Inflammatory macrophage (primary cell): ENCODE results near the gene SLC16A12.
"Not testable (repeated sequence)": the region's sequence is repeated elsewhere in the genome, so short reads cannot be mapped to it uniquely, and the experiment has no call there.

ENCODE experiments used
- DNase-seq, 2 donors: peaks; one replicate each; pipeline ENCODE4 v3.0.0-alpha.2; 2020 to 2022

The SLC16A12 gene

GRCh38 chr10:89414879-89415821 lies 120.2 kb downstream of the SLC16A12 start:
- DNase-seq: peak; percentile 24 to 46

GRCh38 chr10:89414146-89414878 lies 121.1 kb downstream of the SLC16A12 start, which contains the start of gene IFIT5:
Gene IFIT5 (plus strand): TSS chr10:89414568. CDS start chr10:89414799, 231 bp downstream.
- peak; percentile 55 to 60 for DNase-seq

- no peak for DNase-seq
These were observed 121.9 kb downstream of the SLC16A12 start for GRCh38 chr10:89413398-89413912.

GRCh38 chr10:89412276-89412675 lies 123.1 kb downstream of the SLC16A12 start:
- DNase-seq: not testable (repeated sequence)

GRCh38 chr10:89411135-89411534 lies 124.3 kb downstream of the SLC16A12 start:
- DNase-seq: peak; percentile 36 to 48

- DNase-seq: not testable (repeated sequence)
These were observed 124.8 kb downstream of the SLC16A12 start for GRCh38 chr10:89410551-89410950.

GRCh38 chr10:89409282-89409681 lies 126.1 kb downstream of the SLC16A12 start:
- not testable (repeated sequence) for DNase-seq

GRCh38 chr10:89407792-89408191 lies 127.6 kb downstream of the SLC16A12 start:
- not testable (repeated sequence) for DNase-seq

GRCh38 chr10:89406178-89406577 lies 129.2 kb downstream of the SLC16A12 start:
- not testable (repeated sequence) for DNase-seq

GRCh38 chr10:89404104-89405047 lies 131.0 kb downstream of the SLC16A12 start:
- no peak for DNase-seq

GRCh38 chr10:89403043-89403442 lies 132.4 kb downstream of the SLC16A12 start:
- DNase-seq: no peak

GRCh38 chr10:89399956-89400355 lies 135.4 kb downstream of the SLC16A12 start:
- peak; percentile 35 to 84 for DNase-seq

- no peak for DNase-seq
These were observed 137.2 kb downstream of the SLC16A12 start for GRCh38 chr10:89398003-89398749.

GRCh38 chr10:89395141-89395540 lies 140.3 kb downstream of the SLC16A12 start:
- DNase-seq: no peak

GRCh38 chr10:89393898-89394297 lies 141.5 kb downstream of the SLC16A12 start:
- no peak for DNase-seq

- peak; percentile 19 to 24 for DNase-seq
These were observed 142.4 kb downstream of the SLC16A12 start for GRCh38 chr10:89392974-89393373.

- peak; percentile 74 to 79 for DNase-seq
These were observed 143.3 kb downstream of the SLC16A12 start, which contains the start of gene IFIT1 for GRCh38 chr10:89391907-89392756. Gene IFIT1 (plus strand): TSS chr10:89392623. CDS start chr10:89392713, 90 bp downstream.

- DNase-seq: not testable (repeated sequence)
These were observed 144.2 kb downstream of the SLC16A12 start for GRCh38 chr10:89391226-89391576.

- no peak for DNase-seq
These were observed 144.7 kb downstream of the SLC16A12 start for GRCh38 chr10:89390476-89391225.
